GM21528 (cell line): Measurements from ENCODE around the gene IL15.
"Not testable (repeated sequence)": the region's sequence is repeated elsewhere in the genome, so short reads cannot be mapped to it uniquely, and the experiment has no call there.

Experiments
- ATAC-seq: cut with Tn5 transposase; IDR thresholded peaks from one replicate; pipeline ENCODE4 v1.9.1; 2021; ENCODE audit warnings: mild to moderate bottlenecking, moderate library complexity; ENCODE audit not compliant: unreplicated experiment, low FRiP score

IL15 gene, protein sequence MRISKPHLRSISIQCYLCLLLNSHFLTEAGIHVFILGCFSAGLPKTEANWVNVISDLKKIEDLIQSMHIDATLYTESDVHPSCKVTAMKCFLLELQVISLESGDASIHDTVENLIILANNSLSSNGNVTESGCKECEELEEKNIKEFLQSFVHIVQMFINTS

DNA sequence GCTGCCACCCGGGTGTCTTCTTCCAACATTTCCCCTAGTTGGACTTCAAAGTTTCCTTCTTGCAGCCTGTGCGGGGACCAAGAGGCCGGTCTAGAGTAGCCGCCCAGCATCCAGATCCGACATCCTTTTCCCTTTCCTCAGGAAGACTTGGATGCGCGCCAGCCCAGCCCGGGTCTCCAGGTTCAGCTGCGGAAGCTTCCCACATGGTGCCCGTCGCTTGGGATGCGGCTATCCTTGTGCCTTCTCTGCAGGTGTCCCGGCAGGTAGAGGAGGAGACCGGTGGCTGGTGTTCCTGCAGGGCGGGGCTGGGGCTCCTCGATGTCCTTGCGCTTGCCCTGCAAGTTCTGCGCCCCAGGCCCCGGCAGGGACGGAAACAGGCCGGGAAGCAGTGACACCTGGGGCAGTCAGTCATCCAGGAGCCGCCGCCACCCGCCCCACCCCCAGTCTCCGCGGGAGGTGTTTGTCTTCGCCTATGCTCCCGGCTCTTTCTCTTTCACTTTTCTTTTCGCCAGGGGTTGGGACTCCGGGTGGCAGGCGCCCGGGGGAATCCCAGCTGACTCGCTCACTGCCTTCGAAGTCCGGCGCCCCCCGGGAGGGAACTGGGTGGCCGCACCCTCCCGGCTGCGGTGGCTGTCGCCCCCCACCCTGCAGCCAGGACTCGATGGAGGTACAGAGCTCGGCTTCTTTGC is at the start of gene IL15:
IL15 (plus strand) TSS at position 502 of the 689 bp plus-strand sequence. CDS start 82,882 bp downstream, outside the sequence.
- ATAC-seq: peak; percentile 73

DNA sequence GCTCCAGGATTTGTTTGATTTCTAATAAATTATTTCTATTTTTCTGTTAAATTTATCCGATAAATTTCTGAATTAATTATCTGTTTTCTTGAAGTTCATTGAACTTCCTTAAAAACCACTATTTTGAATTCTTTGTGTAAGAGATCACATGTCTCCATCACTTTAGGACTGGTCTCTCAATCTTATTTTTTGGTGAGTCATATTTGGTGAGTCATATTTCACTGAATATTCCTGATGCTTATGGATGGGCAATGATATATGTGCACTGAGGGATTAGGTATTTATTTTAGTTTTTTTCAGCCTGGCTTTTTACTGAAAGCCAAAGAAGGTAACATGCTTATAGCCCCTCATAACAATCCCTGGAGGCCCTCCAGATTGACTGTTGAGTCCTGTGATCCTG is 48.5 kb upstream of the IL15 start:
- no peak for ATAC-seq

DNA sequence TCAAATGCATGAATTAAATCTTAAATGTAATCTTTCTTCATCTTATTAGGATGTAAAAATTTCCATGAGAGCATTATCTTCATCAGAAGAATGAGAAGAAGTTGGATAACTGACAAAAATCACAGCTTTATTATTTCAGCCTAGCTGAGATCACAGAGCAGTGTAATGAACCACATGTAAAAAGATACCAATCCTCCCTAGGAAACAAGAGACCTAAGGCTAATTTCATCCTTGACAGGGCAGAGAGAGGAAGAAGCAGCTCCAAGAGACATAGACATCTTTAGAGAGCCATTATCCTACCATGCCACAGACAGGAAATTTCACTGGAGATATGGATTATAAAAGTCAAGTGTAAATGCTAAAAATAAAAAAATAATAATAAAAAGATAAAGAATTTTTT is 40.9 kb upstream of the IL15 start:
- ATAC-seq: no peak

DNA sequence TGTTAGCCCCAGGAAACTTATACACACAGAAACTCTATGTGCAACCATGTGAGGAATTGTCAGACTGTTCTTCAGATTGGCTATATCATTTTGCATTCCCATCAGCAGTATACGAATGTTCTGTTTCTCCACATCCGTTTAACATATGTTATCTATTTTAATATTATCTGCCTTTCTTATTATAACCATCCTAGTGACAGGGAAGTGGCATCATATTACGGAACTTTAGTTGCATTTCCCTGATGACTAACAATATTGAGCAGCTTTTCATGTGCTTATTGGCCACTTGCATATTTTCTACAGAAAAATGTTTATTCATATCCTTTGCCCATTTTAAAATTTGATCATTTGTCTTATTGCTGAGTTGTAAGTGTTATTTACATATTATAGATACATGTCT is 36.5 kb upstream of the IL15 start:
- ATAC-seq: no peak

DNA sequence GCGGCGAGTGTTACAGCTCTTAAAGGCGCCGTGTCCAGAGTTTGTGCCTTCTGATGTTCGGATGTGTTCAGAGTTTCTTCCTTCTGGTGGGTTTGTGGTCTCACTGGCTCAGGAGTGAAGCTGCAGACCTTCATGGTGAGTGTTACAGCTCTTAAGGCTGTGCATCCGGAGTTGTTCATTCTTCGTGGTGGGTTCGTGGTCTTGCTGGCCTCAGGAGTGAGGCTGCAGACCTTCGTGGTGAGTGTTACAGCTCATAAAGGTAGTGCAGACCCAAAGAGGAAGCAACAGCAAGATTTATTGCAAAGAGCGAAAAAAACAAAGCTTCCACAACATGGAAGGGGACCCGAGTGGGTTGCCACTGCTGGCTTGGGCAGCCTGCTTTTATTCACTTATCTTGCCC is 31.7 kb upstream of the IL15 start:
- ATAC-seq: not testable (repeated sequence)

DNA sequence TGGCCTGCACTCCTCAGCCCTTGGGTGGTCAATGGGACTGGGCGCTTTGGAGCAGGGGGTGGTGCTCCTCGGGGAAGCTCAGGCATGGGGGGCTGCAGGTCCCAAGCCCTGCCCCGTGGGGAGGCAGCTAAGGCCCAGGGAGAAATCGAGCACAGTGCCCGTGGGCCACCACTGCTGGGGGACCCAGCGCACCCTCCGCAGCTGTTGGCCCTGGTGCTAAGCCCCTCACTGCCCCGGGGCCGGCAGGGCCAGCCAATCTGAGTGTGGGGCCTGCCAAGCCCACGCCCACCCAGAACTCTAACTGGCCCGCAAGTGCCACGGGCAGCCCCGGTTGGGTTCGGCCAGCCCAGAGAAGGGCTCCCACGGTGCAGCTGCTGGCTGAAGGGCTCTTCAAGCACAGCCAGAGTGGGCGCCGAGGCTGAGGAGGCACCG is 30.9 kb upstream of the IL15 start:
- ATAC-seq: no peak

DNA sequence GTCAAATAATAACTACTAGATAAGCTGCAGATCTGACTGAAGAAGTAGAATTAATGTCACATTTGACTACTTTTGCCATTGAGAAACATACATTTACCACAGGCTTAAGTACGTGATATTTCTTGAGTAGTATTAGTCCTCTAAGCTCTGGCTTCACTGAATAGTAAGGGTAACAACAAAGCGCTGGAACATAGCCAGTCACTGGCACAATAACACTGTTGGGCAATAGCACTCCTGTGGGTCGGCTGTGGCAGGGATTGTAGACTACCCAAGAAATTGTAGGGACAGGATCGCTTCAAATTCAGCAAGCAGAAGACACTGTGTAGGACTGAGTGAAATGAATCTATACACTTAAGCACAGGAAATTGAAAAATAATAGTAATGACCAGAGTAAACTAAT is 27.1 kb upstream of the IL15 start:
- ATAC-seq: no peak

DNA sequence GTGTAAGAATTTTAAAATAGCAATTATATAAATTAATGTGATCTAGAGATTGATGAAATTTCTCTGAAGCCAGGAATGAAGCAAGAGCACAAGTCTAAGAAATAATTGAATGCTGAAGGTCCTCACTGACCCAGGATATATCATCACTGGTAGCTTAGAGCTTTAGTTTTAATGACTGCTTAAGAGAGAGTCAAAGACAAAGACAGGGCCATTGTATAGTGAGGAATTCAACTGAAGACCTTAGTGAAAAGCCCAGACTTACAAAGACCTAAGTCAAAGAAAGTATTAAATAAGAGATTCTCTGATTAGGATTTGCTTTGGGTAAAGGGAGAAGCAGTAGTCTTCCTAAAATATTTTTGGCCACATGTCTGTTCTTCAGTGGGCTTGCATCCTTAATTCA is 26.0 kb upstream of the IL15 start:
- ATAC-seq: no peak

DNA sequence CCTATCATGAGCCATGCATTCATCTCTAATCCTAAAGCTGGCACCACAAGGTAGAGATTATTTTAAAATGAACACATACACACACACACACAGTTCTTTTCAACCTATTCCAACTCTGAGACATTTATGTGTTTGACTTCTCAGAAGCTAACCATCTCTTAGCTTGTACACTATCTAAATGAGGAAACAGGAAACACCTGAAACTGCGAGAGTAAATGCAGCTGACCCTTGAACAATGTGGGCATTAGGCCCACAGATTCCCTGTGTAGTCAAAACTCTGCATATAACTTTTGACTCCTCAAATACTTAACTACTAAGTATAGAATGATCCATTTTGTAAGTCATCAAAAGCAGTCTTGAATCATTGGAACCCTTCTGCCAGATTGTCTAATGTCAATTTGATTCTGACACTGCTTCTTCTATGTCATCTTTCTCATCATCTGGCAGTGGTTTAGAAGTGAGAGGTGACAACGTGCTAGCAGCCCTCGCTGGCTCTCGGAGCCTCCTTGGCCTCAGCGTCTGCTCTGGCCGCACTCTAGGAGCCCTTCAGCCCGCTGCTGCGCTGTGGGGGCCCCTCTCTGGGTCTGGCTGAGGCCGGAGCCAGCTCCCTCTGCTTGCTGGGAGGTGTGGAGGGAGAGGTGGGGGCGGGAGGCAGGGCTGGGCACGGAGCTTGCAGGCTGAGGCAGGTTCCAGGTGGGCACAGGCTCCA is 21.4 kb upstream of the IL15 start:
- ATAC-seq: no peak

DNA sequence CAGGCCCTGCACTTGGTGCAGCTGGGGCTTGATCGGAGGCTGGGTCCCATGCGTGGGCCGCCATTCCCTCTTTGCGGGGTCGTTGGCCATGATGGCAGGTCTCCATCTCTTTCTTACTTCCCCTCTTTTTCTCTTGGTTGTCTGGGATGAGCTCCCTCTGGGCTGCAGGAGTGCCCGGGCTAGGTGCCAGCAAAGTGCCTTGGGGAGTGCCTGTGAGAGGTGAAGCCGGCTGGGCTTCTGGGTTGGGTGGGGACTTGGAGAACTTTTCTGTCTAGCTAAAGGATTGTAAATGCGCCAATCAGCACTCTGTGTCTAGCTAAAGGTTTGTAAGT is 20.8 kb upstream of the IL15 start:
- not testable (repeated sequence) for ATAC-seq

DNA sequence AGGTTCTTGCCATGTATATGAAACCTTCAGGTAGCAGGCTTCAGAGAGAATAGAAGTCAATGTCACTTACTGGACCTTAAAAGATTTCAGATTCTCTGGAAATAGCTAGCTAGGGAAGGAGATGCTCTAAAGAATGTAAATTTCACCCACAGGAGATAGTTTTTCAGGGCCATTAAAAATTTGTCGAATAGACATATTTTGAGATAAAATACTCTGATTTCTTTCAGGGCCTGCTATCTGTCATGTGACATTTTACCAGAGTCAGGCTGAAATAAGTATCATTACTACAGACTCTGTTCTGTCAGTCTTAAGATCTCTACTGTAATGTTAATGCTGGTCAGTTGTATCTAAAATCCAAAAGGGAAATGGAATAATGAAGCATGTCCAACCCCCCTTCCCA is 15.7 kb upstream of the IL15 start:
- no peak for ATAC-seq

DNA sequence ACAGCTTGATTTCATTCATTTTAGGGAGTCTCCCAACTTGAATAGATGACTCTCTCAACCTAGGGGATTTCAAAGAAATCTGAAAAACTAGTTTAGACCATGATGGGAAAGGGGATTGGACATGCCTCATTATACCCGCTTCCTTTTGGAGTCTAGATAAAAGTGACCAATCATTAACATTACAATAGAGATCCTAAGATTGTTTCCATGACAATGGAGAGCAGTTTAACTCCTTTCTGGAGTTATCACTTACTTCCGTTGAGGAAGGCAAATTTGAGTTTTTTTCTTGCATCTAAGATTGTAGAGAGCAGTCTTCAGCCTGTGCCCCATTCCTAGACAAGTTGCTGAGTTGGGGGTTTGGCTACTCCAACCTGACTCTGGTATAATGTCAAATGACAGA is 11.4 kb upstream of the IL15 start:
- ATAC-seq: no peak

DNA sequence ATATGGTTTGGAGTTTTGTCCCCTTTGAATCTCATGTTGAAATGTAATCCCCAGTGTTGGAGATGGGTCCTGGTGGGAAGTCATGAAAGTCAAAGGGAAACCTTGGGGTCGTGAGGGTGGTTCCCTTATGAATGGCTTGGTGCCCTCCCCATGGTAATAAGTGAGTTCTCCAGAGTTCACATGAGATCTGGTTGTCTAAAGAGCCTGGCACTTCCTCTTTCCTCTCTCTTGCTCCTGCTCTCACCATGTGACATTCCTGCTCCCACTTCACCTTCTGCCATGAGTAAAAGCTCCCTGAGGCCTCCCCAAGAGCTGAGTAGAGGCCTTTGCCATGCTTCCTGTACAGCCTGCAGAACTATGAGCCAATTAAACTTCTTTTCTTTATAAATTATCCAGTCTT is 5.5 kb upstream of the IL15 start:
- no peak for ATAC-seq

DNA sequence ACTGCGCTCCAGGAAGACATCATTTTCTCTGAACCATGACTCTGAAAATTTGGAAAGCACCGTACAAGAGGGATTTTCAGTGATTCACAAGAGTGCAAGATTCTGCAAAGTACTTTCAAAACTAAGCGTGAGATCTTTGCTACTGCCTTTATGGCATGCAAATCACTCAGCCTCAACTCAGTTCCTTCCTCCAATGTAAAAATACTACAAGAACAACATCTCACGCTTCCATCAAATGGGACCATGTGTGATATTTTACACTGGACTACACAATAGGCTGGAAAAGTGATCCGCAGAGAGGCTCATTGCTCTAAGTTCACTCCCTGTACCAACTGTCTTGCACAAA is 674 bp upstream of the IL15 start:
- peak; percentile 43 for ATAC-seq

DNA sequence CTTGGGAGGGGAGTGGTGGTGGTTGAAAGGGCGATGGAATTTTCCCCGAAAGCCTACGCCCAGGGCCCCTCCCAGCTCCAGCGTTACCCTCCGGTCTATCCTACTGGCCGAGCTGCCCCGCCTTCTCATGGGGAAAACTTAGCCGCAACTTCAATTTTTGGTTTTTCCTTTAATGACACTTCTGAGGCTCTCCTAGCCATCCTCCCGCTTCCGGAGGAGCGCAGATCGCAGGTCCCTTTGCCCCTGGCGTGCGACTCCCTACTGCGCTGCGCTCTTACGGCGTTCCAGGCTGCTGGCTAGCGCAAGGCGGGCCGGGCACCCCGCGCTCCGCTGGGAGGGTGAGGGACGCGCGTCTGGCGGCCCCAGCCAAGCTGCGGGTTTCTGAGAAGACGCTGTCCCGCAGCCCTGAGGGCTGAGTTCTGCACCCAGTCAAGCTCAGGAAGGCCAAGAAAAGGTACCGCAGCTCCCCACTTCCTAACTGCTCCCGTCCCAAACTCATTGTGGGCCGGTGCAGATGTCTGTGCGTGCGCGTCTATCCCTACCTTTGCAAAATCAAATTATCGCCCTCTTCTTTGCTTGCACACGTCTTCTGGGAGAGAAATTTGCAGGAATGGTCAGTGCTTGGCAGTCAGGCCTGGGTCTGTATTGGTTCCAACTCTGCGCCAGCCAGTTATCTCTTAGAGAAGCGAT is 533 bp downstream of the IL15 start:
- ATAC-seq: peak; percentile 53

DNA sequence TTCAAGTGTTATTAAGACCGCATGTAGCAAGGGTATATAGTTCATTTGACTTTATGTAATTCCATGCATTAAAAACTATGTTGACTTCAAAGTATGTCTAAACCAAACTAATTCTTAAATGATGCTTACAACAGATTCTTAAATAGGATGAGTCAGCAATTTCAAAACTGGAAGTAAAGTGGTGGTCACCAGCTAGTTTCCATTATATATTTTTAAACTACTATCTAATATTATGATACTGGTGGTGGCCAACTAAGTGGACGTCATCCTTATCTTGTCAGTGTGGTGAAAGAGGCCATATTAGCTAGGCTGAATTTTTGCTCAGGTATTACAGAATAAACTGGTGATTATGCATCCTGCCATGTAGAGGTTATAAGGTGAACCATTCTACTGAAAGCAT is 1.2 kb downstream of the IL15 start:
- ATAC-seq: no peak

DNA sequence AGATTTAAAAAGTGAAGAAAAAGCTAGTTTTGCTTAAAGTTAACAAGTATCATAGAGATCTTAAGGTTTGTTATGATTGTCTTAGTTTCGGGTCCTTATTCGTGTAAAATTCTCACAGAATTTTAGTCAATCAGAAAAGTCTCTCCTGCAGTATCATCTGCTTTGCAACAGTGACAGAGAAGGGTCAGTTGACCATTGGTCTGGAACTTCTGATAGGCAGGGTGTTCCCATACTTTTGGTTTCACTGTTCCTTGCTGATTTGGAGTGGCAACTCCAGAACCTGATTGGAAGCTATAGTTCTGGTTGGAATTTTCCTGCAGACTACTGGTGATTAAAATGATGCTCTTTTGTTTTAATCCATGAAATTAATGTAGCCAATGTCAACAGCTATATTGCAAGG is 1.8 kb downstream of the IL15 start:
- no peak for ATAC-seq

DNA sequence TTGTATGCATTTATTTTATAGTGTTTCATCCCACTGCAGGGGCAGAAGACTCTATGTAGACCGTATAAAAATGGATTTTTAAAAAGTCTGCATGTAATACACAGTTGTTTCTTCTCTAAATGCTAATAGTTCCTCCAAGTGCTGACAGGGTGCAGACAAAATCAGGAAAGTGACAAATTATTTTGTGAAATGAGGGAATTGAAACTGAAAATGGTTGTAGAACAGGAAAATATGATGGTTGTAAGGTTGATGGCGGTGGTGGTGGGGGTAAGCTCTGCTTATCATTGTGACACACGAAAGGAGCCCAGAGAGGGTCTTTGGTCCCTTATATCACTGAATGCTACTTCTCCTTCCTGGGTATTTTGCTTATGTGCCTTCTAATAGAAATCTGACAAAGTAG is 4.3 kb downstream of the IL15 start:
- ATAC-seq: no peak

DNA sequence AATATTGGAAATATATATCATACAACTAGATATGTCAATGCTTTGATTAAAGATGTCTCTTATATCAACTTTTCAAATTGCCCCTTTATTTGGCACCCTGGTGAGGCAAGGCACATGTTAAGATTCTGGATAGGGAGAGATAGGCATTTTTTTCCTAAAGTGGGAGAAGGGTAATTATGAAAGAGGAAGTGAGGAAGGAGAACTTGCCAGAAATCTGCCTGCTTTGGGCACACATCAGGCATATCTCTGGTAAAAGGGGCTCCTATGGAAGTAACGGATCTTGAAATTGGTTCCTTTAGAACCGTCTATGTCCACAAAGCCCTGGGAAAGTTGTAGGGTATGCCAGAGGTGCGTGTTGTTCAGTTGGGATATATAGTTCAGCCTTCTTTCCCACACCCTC is 5.7 kb downstream of the IL15 start:
- no peak for ATAC-seq

DNA sequence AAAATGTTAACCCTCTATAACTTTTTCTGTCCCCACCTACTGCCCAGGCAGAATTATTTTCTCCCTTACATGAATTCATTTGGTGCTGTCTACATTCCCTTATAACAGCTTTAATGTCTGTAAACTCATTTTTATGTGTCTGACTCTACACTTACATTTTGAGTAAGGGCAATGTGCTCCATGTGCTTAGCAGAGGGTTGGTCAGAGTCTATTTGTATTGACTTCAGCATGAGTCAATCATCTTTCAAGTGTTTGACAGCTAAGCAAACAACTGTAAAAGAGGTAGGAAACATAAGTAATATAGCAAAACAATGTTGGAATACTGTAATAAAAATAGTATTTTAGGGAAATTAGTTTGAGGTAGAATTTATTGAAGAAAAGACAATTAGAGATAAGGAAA is 6.3 kb downstream of the IL15 start:
- no peak for ATAC-seq

DNA sequence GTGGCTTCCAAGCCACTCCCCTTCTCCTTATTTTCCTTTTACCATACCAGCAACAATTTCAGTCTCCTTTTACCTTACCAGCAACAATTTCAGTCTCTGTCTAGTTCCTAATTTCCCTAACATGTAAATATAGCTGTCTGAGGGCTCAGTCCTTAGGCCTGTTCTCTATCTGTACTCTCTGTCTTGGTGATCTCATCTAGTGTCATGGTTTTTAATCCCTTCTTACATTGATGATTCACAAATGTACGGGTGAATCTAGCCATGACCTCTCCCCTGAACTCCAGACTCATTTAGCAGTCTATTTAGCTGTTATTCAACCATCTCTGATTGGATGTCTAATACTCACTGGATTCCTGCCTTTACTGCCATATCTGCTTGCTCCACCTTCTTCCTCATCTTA is 7.2 kb downstream of the IL15 start:
- peak; percentile 52 for ATAC-seq
